D721Med (cell line): Measurements from ENCODE around the gene ELAPOR2.
"Not testable (repeated sequence)": the region's sequence is repeated elsewhere in the genome, so short reads cannot be mapped to it uniquely, and the experiment has no call there.

Experiments used
- DNase-seq: peaks from one replicate; pipeline ENCODE4 v3.0.0; 2011; ENCODE audit warnings: low spot score; ENCODE audit not compliant: insufficient read length
- FAIRE-seq: peaks from 2 replicates; lab custom pipeline; 2011; peaks lifted over from hg19 to GRCh38; lab: Jason Lieb, UNC
- TF ChIP-seq, protein P1 (sequence below): IDR thresholded peaks from 2 replicates; pipeline ENCODE4 v1.5.1; 2012; ENCODE audit warnings: mild to moderate bottlenecking, control low read depth; ENCODE audit not compliant: insufficient read depth; ENCODE audit errors: missing control alignments

The ELAPOR2 gene, protein sequence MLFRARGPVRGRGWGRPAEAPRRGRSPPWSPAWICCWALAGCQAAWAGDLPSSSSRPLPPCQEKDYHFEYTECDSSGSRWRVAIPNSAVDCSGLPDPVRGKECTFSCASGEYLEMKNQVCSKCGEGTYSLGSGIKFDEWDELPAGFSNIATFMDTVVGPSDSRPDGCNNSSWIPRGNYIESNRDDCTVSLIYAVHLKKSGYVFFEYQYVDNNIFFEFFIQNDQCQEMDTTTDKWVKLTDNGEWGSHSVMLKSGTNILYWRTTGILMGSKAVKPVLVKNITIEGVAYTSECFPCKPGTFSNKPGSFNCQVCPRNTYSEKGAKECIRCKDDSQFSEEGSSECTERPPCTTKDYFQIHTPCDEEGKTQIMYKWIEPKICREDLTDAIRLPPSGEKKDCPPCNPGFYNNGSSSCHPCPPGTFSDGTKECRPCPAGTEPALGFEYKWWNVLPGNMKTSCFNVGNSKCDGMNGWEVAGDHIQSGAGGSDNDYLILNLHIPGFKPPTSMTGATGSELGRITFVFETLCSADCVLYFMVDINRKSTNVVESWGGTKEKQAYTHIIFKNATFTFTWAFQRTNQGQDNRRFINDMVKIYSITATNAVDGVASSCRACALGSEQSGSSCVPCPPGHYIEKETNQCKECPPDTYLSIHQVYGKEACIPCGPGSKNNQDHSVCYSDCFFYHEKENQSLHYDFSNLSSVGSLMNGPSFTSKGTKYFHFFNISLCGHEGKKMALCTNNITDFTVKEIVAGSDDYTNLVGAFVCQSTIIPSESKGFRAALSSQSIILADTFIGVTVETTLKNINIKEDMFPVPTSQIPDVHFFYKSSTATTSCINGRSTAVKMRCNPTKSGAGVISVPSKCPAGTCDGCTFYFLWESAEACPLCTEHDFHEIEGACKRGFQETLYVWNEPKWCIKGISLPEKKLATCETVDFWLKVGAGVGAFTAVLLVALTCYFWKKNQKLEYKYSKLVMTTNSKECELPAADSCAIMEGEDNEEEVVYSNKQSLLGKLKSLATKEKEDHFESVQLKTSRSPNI

DNA sequence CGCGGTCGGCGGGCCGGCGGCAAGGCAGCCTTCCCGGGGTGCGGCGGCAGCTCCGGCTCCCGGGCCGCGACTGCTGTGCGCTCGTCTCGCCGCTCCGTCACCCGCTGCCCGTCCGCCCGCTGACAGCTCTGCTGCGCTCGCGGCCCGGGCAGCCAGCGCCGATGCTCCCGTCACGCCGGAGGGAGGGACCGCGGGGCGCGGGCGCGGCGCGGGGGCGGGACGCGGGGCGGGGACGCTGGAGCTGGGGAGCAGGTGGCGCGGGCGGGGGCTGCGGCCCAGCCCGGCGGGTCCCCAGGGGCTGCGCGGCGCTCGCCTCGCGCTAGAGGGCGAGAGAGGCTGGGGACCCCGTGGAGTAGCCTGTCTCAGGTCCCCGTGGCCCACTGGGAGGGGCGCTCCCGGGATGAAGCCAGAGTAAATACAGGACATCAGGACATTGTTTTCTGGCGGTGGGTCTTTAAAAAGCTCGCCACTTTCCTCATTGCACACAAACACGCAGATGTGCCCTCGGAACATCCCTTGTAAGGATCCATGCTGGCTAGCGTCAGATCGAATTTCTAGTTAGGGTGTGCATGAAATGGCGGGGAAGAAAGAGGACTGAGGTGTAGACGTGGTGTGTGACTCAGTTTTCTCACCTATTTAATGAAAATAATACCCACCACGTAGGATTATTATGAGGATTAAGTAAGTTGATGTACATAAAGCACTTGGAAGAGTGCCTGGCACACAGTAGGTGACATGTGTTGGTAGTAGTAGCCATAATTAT is at the start of gene ELAPOR2:
TSS of gene ELAPOR2 (minus strand) at position 130 of the 763 bp plus-strand sequence. CDS start 141 bp downstream, outside the sequence.
- no peak for FAIRE-seq

GRCh38 chr7:87107949-87108776 is 48.7 kb upstream of the ELAPOR2 start:
- TF ChIP-seq, protein P1, sequence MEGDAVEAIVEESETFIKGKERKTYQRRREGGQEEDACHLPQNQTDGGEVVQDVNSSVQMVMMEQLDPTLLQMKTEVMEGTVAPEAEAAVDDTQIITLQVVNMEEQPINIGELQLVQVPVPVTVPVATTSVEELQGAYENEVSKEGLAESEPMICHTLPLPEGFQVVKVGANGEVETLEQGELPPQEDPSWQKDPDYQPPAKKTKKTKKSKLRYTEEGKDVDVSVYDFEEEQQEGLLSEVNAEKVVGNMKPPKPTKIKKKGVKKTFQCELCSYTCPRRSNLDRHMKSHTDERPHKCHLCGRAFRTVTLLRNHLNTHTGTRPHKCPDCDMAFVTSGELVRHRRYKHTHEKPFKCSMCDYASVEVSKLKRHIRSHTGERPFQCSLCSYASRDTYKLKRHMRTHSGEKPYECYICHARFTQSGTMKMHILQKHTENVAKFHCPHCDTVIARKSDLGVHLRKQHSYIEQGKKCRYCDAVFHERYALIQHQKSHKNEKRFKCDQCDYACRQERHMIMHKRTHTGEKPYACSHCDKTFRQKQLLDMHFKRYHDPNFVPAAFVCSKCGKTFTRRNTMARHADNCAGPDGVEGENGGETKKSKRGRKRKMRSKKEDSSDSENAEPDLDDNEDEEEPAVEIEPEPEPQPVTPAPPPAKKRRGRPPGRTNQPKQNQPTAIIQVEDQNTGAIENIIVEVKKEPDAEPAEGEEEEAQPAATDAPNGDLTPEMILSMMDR: no peak
- DNase-seq: no peak
- FAIRE-seq: no peak

More for the DNA sequence above, at the start of gene ELAPOR2:
- TF ChIP-seq, protein P1: peak; percentile 34
- DNase-seq: peak; percentile 35

- no peak for DNase-seq
- no peak for FAIRE-seq
- TF ChIP-seq, protein P1: no peak
These were observed 47.6 kb upstream of the ELAPOR2 start for GRCh38 chr7:87106974-87107612.

GRCh38 chr7:87105401-87105800 is 45.9 kb upstream of the ELAPOR2 start:
- TF ChIP-seq, protein P1: no peak
- FAIRE-seq: no peak
- no peak for DNase-seq

GRCh38 chr7:87100326-87100725 is 40.9 kb upstream of the ELAPOR2 start:
- TF ChIP-seq, protein P1: no peak
- DNase-seq (no peak), FAIRE-seq (no peak)

GRCh38 chr7:87097375-87097774 is 37.9 kb upstream of the ELAPOR2 start:
- FAIRE-seq: not testable (repeated sequence)

More at GRCh38 chr7:87097375-87097774, 37.9 kb upstream of the ELAPOR2 start:
- not testable (repeated sequence) for DNase-seq
